Kidney (tissue), 14 donors: ENCODE results near the gene RGS7BP. TPM values are rescaled to one million over a fixed set of nuclear protein-coding genes. Genes with fewer than 3 reads are reported as not detected.

Experiments used
- DNase-seq, 5 donors: peaks; one replicate each; pipeline ENCODE4 v3.0.0-alpha.2; 2013 to 2020
- FAIRE-seq: peaks from 2 replicates; lab custom pipeline; 2012; peaks lifted over from hg19 to GRCh38; lab: Jason Lieb, UNC
- H3K27ac ChIP-seq, 2 donors: one replicate each; pipeline ENCODE4 v1.7.0; 2013; ENCODE audit warnings: low read depth in 2 of 2, low read length in 2 of 2, inconsistent platforms in 1 of 2
- H3K27me3 ChIP-seq: one replicate; pipeline ENCODE4 v1.7.1; 2013; ENCODE audit warnings: low read length, inconsistent platforms; ENCODE audit not compliant: control insufficient read depth, insufficient read depth
- H3K36me3 ChIP-seq, 3 donors: one replicate each; pipeline versions ENCODE4 v1.7.0 to v1.7.1; 2013; ENCODE audit warnings: low read length in 3 of 3, control low read depth in 1 of 3, inconsistent platforms in 1 of 3; ENCODE audit not compliant: insufficient read depth in 3 of 3, control insufficient read depth in 2 of 3
- H3K4me1 ChIP-seq, 3 donors: one replicate each; pipeline versions ENCODE4 v1.7.0 to v1.7.1; 2013; ENCODE audit warnings: low read length in 3 of 3, inconsistent platforms in 1 of 3, low read depth in 1 of 3; ENCODE audit not compliant: control insufficient read depth in 2 of 3, insufficient read depth in 2 of 3
- H3K4me3 ChIP-seq, 3 donors: one replicate each; pipeline versions ENCODE4 v1.7.0 to v1.8.1; 2013; ENCODE audit warnings: low read length in 3 of 3, control low read depth in 1 of 3, inconsistent platforms in 1 of 3
- H3K9ac ChIP-seq, 3 donors: one replicate each; pipeline versions ENCODE4 v1.7.0 to v1.7.1; 2013; ENCODE audit warnings: low read length in 3 of 3, control low read depth in 1 of 3, inconsistent platforms in 1 of 3
- H3K9me3 ChIP-seq, 3 donors: one replicate each; pipeline versions ENCODE4 v1.7.0 to v1.7.1; 2013; ENCODE audit warnings: low read length in 3 of 3, control low read depth in 1 of 3, inconsistent platforms in 1 of 3; ENCODE audit not compliant: control insufficient read depth in 2 of 3, insufficient read depth in 1 of 3
- intact Hi-C: fragments of 100-400 bp; cut with DNase I; formaldehyde crosslinking; loops from one replicate; pipeline ENCODE4 v1.11.1; 2022
- polyA plus RNA-seq: library from polyadenylated mRNA; stranded (reverse); fragments of 350-450 nt; fragmentation: Illumina TruSeq; extraction: RNeasy Lipid Tissue Mini Kit (QIAGEN cat#74804); gene quantifications from one replicate; pipeline ENCODE4 v1.2.3, GENCODE V29; 2014; ENCODE audit warnings: low read depth, low replicate concordance; ENCODE audit not compliant: insufficient read depth
- total RNA-seq: library from RNA; stranded (reverse); fragmentation: NEBNext Ultra II Directional; extraction: Animal tissue kit (Norgen Biotek cat#: 25700); gene quantifications from one replicate; pipeline ENCODE4 v1.2.1, GENCODE V29; 2021
- TF ChIP-seq, protein P1 (sequence below): IDR thresholded peaks from 3 replicates; pipeline ENCODE4 v1.5.1; 2012; ENCODE audit warnings: mild to moderate bottlenecking, moderate library complexity, borderline replicate concordance; ENCODE audit not compliant: insufficient read depth; ENCODE audit errors: extremely low read depth
- donor health status: control.
- donor health status: control.
- donor health status: control.
- donor health status: control.
- donor health status: control.
- donor health status: DM: yes; HTN: yes; CAD: no.
- donor health status: Normal renal cell carcinoma (clear cell type).

The RGS7BP gene
- total and polyA plus RNA-seq, 2 donors from 2014 or later = 0.39 to 10.7 TPM

DNA sequence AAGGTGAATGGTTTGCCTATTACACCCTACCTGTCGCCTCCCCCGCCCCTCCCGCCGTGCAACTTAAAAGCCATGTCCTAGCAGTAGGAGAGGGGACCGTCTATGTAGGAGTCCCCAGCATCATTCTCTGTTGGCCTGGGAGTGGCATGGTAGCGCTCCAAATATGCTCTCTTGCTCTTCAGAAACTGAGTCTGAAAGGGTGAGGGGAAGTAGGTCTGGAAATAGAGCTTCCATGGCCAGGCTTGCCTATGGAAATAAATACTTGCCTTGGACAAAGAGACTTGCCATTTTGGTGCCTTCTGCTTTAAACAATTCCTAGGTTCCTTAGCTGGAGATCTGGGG, 1.4 kb downstream of the RGS7BP start:
- Histone ChIP-seq H3K27ac (no peak overlapping the region), H3K4me3 (peak overlapping the region; percentile 64 to 80 (median 71)), H3K36me3 (no peaks in the 10 kb centered on the region), H3K9ac (peak overlapping the region in 1 of 3 donors; percentile 43), H3K9me3 (no peaks in the 10 kb centered on the region), H3K27me3 (no peaks in the 10 kb centered on the region), H3K4me1 (no peaks in the 10 kb centered on the region)
- intact Hi-C loops = no loop called here
- TF ChIP-seq, protein P1, sequence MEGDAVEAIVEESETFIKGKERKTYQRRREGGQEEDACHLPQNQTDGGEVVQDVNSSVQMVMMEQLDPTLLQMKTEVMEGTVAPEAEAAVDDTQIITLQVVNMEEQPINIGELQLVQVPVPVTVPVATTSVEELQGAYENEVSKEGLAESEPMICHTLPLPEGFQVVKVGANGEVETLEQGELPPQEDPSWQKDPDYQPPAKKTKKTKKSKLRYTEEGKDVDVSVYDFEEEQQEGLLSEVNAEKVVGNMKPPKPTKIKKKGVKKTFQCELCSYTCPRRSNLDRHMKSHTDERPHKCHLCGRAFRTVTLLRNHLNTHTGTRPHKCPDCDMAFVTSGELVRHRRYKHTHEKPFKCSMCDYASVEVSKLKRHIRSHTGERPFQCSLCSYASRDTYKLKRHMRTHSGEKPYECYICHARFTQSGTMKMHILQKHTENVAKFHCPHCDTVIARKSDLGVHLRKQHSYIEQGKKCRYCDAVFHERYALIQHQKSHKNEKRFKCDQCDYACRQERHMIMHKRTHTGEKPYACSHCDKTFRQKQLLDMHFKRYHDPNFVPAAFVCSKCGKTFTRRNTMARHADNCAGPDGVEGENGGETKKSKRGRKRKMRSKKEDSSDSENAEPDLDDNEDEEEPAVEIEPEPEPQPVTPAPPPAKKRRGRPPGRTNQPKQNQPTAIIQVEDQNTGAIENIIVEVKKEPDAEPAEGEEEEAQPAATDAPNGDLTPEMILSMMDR = no peak
- DNase-seq (no peak), FAIRE-seq (no peak)

DNA sequence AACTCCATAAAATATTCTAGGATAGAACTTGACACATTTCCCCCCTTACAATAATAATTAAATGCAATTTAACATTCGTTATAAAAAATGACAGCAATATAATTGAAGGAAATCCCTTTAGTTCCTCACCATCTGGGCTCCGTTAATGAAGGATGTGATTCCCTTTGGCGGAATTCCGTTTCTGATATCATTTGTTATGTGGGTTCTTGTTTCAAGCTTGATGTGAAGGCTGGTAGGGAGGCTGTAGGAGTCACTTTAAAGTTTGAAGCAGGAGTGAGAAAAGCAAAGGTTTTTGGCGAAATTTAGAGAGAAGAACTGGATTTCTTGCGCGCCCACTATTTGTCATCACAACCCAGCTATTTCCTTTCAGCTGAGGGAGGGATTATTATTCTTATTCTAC, 4.0 kb downstream of the RGS7BP start:
- Histone ChIP-seq H3K9ac (no peak overlapping the region), H3K9me3 (no peaks in the 10 kb centered on the region), H3K4me1 (no peaks in the 10 kb centered on the region), H3K4me3 (no peak overlapping the region), H3K27ac (no peak overlapping the region), H3K27me3 (no peaks in the 10 kb centered on the region), H3K36me3 (no peaks in the 10 kb centered on the region)
- TF ChIP-seq, protein P1 = no peak
- FAIRE-seq = no peak
- DNase-seq = peak in 1 of 5 donors; percentile 36
- intact Hi-C loops = loop anchor here (10.0 kb wide), 1 partner anchor 85 kb away; no protein-coding TSS in a partner anchor

DNA sequence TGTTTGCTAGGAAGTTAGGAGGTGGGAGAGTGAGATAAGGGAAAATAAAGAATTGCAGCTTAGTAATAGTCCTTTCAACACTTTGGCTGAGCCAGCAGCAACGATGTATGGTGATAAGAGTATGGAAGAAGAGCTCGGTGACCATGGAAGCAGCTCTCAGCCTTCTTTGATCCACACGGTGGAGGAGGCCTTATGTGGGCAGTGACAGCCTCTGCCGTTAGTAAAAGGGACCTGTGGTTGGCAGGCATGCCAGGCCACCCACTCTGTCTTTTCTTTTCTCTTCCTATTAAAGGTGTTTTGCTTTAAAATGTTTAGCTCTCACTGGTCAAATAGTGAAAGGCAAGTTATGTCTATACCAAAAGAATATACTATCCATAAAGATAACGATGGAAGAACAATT, 7.7 kb downstream of the RGS7BP start:
- TF ChIP-seq, protein P1 = no peak
- no peak overlapping the region for H3K9ac ChIP-seq
- DNase-seq = no peak
- H3K9me3 ChIP-seq = no peaks in the 10 kb centered on the region
- no peaks in the 10 kb centered on the region for H3K27me3 ChIP-seq
- intact Hi-C loops = loop anchor here (10.0 kb wide), 1 partner anchor 81 kb away; no protein-coding TSS in a partner anchor
- H3K27ac ChIP-seq = no peak overlapping the region
- H3K4me3 ChIP-seq = no peak overlapping the region
- no peak for FAIRE-seq
- no peaks in the 10 kb centered on the region for H3K4me1 ChIP-seq
- no peaks in the 10 kb centered on the region for H3K36me3 ChIP-seq

DNA sequence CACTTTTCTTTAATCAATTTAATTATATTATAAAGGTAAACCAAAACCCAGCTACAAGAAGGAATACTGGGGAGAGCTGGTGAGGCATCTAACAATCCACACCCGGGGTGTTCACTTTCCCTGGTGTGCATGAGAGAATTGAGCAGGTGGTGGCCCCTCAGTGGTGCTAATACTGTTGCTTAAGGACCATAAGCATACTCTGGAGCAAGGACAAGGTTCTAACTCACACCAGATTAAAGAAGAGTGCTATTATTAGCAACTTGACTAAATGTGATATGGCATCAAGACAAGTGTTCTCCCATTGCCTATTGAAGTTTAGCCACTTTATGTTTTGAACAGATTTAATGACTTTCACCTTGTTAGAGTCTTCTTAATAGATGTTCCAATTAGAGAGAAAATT, 8.8 kb downstream of the RGS7BP start:
- H3K4me3 ChIP-seq = no peak overlapping the region
- TF ChIP-seq, protein P1 = no peak
- H3K36me3 ChIP-seq = no peaks in the 10 kb centered on the region
- FAIRE-seq (no peak), DNase-seq (no peak)
- H3K27me3 ChIP-seq = no peaks in the 10 kb centered on the region
- H3K9me3 ChIP-seq = no peaks in the 10 kb centered on the region
- H3K27ac ChIP-seq = no peak overlapping the region
- no peak overlapping the region for H3K9ac ChIP-seq
- no peaks in the 10 kb centered on the region for H3K4me1 ChIP-seq
- intact Hi-C loops = loop anchor here (10.0 kb wide), 1 partner anchor 80 kb away; no protein-coding TSS in a partner anchor
